ENCODE measurements around the gene GARNL3.

The GARNL3 gene

GRCh38 chr9:127280880-127281660 lies 16.5 kb downstream of the GARNL3 start:
- TF ChIP-seq CTCF (IDR thresholded peaks at IDR 0.05; ENCODE audit: insufficient read depth, low read length, poor library complexity, severe bottlenecking), result no peak
- H3K27me3 ChIP-seq (replicated peaks; ENCODE audit: control insufficient read depth, insufficient read depth, low read length), result no peaks in the 10 kb centered on the region

GRCh38 chr9:127281891-127282290 lies 17.3 kb downstream of the GARNL3 start:
- no peaks in the 10 kb centered on the region for H3K36me3 ChIP-seq (ENCODE audit: control insufficient read depth, insufficient read depth, low read length)
- DNase-seq (ENCODE audit: extremely low read depth, insufficient read length), result no peak
- no peak for TF ChIP-seq CTCF (IDR thresholded peaks at IDR 0.05; ENCODE audit: insufficient read depth, low read length, poor library complexity, severe bottlenecking)
- H3K27me3 ChIP-seq (replicated peaks; ENCODE audit: control insufficient read depth, insufficient read depth, low read length), result no peaks in the 10 kb centered on the region
- no peak overlapping the region for H3K4me3 ChIP-seq (replicated peaks; ENCODE audit: low read depth, low read length)

More at GRCh38 chr9:127280880-127281660, 16.5 kb downstream of the GARNL3 start:
- H3K36me3 ChIP-seq (ENCODE audit: control insufficient read depth, insufficient read depth, low read length), result no peaks in the 10 kb centered on the region
- no peak for DNase-seq (ENCODE audit: extremely low read depth, insufficient read length)
- no peak overlapping the region for H3K4me3 ChIP-seq (replicated peaks; ENCODE audit: low read depth, low read length)

- H3K4me3 ChIP-seq (replicated peaks; ENCODE audit: low read depth, low read length), result no peak overlapping the region
Measured at GRCh38 chr9:127282611-127283010, 18.0 kb downstream of the GARNL3 start.

GRCh38 chr9:127283135-127283534 lies 18.6 kb downstream of the GARNL3 start:
- H3K4me3 ChIP-seq (replicated peaks; ENCODE audit: low read depth, low read length), result no peak overlapping the region
- H3K27me3 ChIP-seq (replicated peaks; ENCODE audit: control insufficient read depth, insufficient read depth, low read length), result no peaks in the 10 kb centered on the region
- no peak for TF ChIP-seq CTCF (IDR thresholded peaks at IDR 0.05; ENCODE audit: insufficient read depth, low read length, poor library complexity, severe bottlenecking)
- no peak for DNase-seq (ENCODE audit: extremely low read depth, insufficient read length)
- no peaks in the 10 kb centered on the region for H3K36me3 ChIP-seq (ENCODE audit: control insufficient read depth, insufficient read depth, low read length)

More at GRCh38 chr9:127282611-127283010, 18.0 kb downstream of the GARNL3 start:
- no peaks in the 10 kb centered on the region for H3K27me3 ChIP-seq (replicated peaks; ENCODE audit: control insufficient read depth, insufficient read depth, low read length)
- H3K36me3 ChIP-seq (ENCODE audit: control insufficient read depth, insufficient read depth, low read length), result no peaks in the 10 kb centered on the region
- no peak for TF ChIP-seq CTCF (IDR thresholded peaks at IDR 0.05; ENCODE audit: insufficient read depth, low read length, poor library complexity, severe bottlenecking)
- no peak for DNase-seq (ENCODE audit: extremely low read depth, insufficient read length)

GRCh38 chr9:127283917-127284497 lies 19.4 kb downstream of the GARNL3 start:
- Histone ChIP-seq H3K36me3 (ENCODE audit: control insufficient read depth, insufficient read depth, low read length) (no peaks in the 10 kb centered on the region), H3K27me3 (replicated peaks; ENCODE audit: control insufficient read depth, insufficient read depth, low read length) (no peaks in the 10 kb centered on the region), H3K4me3 (replicated peaks; ENCODE audit: low read depth, low read length) (no peak overlapping the region)
- no peak for DNase-seq (ENCODE audit: extremely low read depth, insufficient read length)
- TF ChIP-seq CTCF (IDR thresholded peaks at IDR 0.05; ENCODE audit: insufficient read depth, low read length, poor library complexity, severe bottlenecking), result peak; percentile 46
